Erythroblast (primary cell): Measurements from ENCODE around the gene MSI2.

Experiments
- GATA1 ChIP-seq: IDR thresholded peaks from 2 replicates; pipeline ENCODE4 v1.6.1; 2011; ENCODE audit warnings: low read depth, mild to moderate bottlenecking, control low read depth, low read length, moderate library complexity
- POLR2A ChIP-seq: IDR thresholded peaks from 2 replicates; pipeline ENCODE4 v1.6.1; 2011; ENCODE audit warnings: mild to moderate bottlenecking, low read length

- TF ChIP-seq POLR2A (no peak), GATA1 (no peak)
Observed at GRCh38 chr17:57624386-57624785, 368.1 kb downstream of the MSI2 start.
